HL-60/S4 treated with phorbol 12-myristate 13-acetate at 8.2 ng/mL for 4 days and 3 days (cell line): ENCODE measurements around the gene SMPDL3A.

Source experiments
- in situ Hi-C: fragments of 300-500 bp; cut with MboI; formaldehyde crosslinking; loops from 2 replicates; pipeline ENCODE4 v1.15.0; 2022; ENCODE audit warnings: low sequenced_read_pairs

The SMPDL3A gene

GRCh38 chr6:122772724-122773415, 16.2 kb upstream of the SMPDL3A start:
- in situ Hi-C loops: no loop called here

DNA sequence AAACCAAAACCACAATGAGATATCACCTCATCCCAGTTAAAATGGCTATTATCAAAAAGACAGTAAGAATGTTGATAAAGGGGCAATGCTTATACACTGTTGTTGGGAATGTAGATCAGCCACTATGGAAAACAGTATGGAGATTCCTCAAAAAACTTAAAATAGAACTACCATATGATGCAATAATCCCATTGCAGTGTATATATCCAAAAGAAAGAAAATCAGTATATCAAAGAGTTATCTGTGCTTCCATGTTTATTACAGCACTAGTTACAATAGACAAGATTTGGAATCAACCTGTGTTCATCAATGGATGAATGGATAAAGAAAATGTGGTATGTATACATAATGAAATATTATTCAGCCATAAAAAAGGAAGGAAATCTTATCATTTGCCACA, 13.1 kb upstream of the SMPDL3A start:
- in situ Hi-C loops: no loop called here

GRCh38 chr6:122778302-122778701, 10.8 kb upstream of the SMPDL3A start:
- in situ Hi-C loops: no loop called here

- in situ Hi-C loops: no loop called here
Measured at GRCh38 chr6:122778985-122779661, 9.9 kb upstream of the SMPDL3A start.

- in situ Hi-C loops: no loop called here
Measured at GRCh38 chr6:122779667-122780066, 9.4 kb upstream of the SMPDL3A start, which contains the start of gene FABP7. Gene FABP7, plus strand, starts transcription at chr6:122779716. Its CDS starts 79 bp downstream, at chr6:122779795.

GRCh38 chr6:122780114-122780513, 8.9 kb upstream of the SMPDL3A start:
- in situ Hi-C loops: no loop called here

DNA sequence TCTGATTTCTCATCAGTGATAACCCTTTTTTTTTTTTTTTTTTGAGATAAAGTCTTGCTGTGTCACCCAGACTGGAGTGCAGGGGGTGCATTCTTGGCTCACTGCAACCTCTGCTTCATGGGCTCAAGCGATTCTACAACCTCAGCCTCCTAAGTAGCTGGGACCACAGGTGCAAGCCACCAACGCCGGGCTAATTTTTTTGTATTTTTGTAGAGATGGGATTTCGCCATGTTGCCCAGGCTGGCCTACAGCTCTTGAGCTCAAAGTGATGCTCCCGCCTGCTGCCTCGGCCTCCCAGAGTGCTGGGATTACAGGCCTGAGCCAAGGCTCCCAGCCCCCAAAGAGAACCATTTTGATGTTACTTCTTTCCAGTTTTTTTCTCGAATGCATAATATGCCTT, 7.3 kb upstream of the SMPDL3A start:
- in situ Hi-C loops: no loop called here

DNA sequence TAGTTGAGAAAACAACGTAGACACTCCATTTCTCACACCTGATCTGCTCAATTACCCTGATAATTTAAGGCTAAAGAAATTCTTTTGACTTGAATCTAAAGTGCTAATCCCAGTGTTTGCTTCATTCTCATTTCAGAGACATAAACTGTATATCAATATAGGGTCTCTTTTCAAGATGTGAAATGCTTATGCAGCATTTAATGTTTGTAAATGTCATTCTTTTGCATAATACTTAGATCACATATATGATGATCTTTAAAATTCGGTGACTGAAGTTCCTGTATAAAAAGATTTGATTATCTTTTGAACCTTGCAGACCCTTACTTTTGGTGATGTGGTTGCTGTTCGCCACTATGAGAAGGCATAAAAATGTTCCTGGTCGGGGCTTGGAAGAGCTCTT, 5.7 kb upstream of the SMPDL3A start:
- in situ Hi-C loops: no loop called here

DNA sequence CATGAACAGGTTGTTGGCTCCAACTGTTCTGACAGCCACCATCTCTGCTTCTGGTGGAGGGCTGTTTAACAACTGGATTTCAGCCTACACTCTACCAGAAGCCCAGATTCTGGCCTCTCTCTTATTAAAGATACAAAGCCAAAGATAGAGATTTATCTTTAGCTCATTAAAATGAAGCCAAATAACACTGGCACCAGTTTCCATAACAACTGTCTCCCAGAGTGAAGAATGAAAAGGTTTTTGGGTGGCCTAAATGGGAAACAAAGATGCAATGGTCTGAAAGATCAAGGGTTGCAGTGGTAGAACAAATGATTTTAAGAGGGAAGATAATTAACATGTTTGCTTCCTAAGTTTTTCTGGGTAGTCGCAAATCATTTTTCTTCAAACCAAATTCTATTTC, 3.2 kb upstream of the SMPDL3A start:
- in situ Hi-C loops: no loop called here

DNA sequence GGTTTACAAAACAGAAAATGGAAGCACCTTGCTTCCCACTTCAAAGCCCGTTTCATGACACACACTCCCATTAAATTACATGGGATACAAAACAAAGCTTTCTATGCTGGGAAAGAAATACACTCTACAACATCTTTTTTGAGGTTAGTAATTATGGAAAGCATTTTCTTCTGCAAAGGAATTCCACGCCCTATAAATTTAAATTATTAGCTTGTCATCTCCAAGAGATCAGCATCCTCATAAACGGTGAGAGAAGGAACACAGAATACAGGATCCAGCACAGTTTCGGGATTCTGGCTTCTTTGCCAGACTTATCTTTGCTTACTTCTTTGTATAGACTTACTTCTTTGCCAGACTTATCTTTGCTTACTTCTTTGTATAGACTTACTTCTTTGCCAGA, 1.3 kb upstream of the SMPDL3A start:
- in situ Hi-C loops: no loop called here

GRCh38 chr6:122788208-122788607, 850 bp upstream of the SMPDL3A start:
- in situ Hi-C loops: no loop called here

DNA sequence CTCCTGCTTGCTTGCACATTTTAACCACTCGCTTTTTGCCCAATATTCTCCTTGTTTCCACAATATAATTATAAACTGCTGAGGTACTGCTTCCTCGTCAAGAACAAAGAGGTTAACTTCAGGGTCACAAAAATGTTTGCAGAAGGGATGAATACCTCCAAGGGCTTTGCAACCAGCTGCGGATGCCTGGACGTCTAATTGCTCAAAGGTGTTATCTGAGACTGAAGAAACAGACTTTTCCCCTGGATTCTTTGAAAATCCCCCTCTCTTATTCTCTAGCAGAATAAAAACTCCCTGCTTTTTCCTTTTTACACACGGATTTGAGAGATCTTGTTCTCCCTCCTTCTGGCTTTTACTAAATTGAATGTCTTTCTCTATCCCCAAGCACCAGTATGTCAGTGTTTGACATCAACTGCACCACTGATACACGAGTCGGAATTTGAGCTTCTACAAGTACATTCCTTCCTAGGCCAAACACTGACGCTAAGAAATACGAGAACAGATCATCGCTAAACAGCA, 336 bp upstream of the SMPDL3A start:
- in situ Hi-C loops: no loop called here

GRCh38 chr6:122790028-122790422, 967 bp downstream of the SMPDL3A start:
- in situ Hi-C loops: no loop called here

GRCh38 chr6:122790423-122791309, 1.6 kb downstream of the SMPDL3A start:
- in situ Hi-C loops: no loop called here

- in situ Hi-C loops: no loop called here
Measured at GRCh38 chr6:122791310-122791679, 2.2 kb downstream of the SMPDL3A start.

DNA sequence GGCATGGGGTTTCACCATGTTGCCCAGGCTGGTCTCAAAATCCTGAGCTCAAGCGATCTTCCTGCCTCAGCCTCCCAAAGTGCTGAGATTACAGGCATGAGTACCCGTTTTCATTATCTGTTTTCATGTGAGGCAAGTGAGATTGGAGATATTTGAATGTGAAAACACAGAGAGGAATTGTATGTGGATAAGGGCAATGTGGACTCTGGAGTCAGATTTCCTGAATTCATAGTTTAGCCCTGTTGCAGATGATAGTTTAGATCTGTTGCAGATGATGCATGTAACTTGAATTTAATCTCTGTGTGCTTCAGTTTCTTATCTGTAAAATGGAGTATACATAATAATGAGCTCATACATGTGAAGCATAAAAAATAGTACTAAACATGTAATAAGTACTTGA, 3.7 kb downstream of the SMPDL3A start:
- in situ Hi-C loops: no loop called here

- in situ Hi-C loops: no loop called here
Measured at GRCh38 chr6:122797537-122797936, 8.5 kb downstream of the SMPDL3A start.

GRCh38 chr6:122798099-122798641, 9.1 kb downstream of the SMPDL3A start:
- in situ Hi-C loops: no loop called here

- in situ Hi-C loops: no loop called here
Measured at GRCh38 chr6:122799140-122799745, 10.2 kb downstream of the SMPDL3A start.

DNA sequence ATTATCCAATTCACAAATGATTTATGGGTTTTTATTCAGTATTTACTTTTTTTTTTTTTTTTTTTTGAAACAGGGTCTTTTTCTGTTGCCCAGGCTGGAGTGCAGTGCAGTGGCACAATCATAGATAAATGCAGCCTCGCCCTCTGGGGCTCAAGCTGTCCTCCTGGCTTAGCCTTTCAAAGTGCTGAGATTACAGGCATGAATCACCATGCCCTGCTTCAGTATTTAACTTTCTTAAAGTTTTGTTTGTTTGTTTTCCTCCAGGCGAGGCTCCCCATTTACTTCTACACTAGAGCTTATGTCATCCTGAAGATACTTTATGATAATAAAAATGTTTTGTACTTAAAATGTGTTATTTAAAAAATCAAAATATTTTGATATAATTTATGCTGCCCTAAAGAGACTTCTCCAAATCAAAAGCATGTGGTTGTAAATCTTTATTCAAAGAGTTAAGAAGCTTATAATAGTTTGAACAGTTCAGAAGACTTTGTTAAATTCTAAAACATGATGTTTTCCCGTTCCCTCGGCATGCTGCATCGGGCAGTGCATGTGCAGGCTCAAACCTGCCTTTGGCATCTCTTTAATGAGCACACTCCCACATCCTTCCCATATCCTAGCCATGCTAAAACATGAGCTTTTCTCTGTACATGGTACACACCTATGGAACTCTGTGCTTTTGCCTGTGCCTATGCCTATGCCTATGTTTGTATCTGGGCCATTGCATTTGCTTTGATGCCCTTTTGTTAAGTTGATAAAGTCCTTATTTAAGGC, 11.0 kb downstream of the SMPDL3A start:
- in situ Hi-C loops: no loop called here
